Measurements from ENCODE around the gene FTCDNL1.

FTCDNL1 gene

DNA sequence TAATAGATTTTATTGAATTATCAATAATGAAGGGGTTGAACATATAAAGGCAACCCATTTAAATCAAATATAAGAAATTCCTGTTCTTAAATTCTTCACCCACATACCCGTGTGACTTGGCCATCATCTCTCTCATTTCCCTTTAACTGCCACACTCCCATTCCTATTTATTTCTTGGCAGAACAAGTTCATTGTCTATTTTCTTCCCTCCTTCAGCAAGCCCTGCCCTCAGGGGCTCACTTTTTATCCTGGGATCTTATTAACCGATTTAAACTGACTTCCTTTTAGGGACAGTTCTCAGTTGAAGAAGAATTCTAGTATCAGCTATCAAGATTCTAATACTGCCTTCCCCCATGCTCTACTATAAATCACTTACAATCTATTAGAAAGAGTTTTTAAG is 123.2 kb downstream of the FTCDNL1 start:
- no peaks in the 10 kb centered on the region for H3K27me3 ChIP-seq (ENCODE audit: insufficient read depth, insufficient read length)
- TF ChIP-seq YY1 (IDR thresholded peaks at IDR 0.05; ENCODE audit: insufficient read depth, insufficient read length) (no peak), ZNF274 (IDR thresholded peaks at IDR 0.05; ENCODE audit: low read depth, low read length) (no peak), SUZ12 (IDR thresholded peaks at IDR 0.05; ENCODE audit: extremely low read depth, insufficient read depth, insufficient read length) (no peak)
- H3K9me3 ChIP-seq (ENCODE audit: insufficient read depth, low read length), result no peaks in the 10 kb centered on the region
- no peaks in the 10 kb centered on the region for H3K4me1 ChIP-seq (ENCODE audit: insufficient read depth, insufficient read length)
- no peak overlapping the region for H3K4me3 ChIP-seq (ENCODE audit: insufficient read length, low read depth)
- no peaks in the 10 kb centered on the region for H3K36me3 ChIP-seq (ENCODE audit: insufficient read depth, insufficient read length, low read length)
- no peak overlapping the region for H3K9ac ChIP-seq (ENCODE audit: insufficient read length, low read depth)
- no peak for DNase-seq (ENCODE audit: low read depth, low spot score)

DNA sequence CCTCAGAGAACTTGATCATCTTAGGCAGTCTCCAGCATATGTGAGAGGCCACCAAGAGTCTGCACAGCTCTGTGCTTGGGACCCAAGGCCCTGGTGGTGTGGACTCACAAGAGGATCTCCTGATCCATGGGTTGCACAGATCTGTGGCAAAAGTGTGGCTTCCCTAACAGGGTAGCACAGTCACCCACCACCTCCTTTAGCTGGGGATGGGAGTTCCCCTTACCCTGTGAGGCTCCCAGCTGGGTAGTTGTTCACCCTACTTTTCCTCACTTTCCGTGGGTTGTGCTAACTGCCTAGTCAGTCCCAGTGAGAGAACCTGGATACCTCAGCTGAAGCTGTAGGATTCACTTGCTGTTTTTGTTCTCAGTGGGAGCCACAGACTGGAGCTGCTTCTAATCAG is 123.7 kb downstream of the FTCDNL1 start:
- Histone ChIP-seq H3K27me3 (ENCODE audit: insufficient read depth, insufficient read length) (no peaks in the 10 kb centered on the region), H3K9ac (ENCODE audit: insufficient read length, low read depth) (no peak overlapping the region), H3K4me1 (ENCODE audit: insufficient read depth, insufficient read length) (no peaks in the 10 kb centered on the region), H3K4me3 (ENCODE audit: insufficient read length, low read depth) (no peak overlapping the region), H3K9me3 (ENCODE audit: insufficient read depth, low read length) (no peaks in the 10 kb centered on the region), H3K36me3 (ENCODE audit: insufficient read depth, insufficient read length, low read length) (no peaks in the 10 kb centered on the region)
- TF ChIP-seq SUZ12 (IDR thresholded peaks at IDR 0.05; ENCODE audit: extremely low read depth, insufficient read depth, insufficient read length), result no peak
- no peak for TF ChIP-seq ZNF274 (IDR thresholded peaks at IDR 0.05; ENCODE audit: low read depth, low read length)
- TF ChIP-seq YY1 (IDR thresholded peaks at IDR 0.05; ENCODE audit: insufficient read depth, insufficient read length), result no peak
- no peak for DNase-seq (ENCODE audit: low read depth, low spot score)

DNA sequence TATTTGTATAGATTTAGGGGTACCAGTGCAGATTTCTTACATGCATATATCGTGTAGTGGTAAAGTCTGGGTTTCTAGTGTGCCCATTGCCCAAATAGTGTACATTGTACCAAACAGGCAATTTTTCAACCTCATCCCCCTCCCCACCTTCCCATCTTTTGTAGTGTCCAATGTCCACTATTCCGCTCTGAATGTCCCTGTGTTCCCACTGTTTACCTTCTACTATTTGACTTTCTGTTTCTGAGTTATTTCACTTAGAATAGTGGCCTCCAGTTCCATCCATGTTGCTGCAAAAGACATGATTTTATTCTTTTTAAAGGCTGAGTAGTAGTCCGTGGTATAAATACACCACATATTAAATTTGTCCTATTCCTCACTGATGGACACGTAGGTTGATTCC is 132.9 kb downstream of the FTCDNL1 start:
- no peak for TF ChIP-seq ZNF274 (IDR thresholded peaks at IDR 0.05; ENCODE audit: low read depth, low read length)
- TF ChIP-seq YY1 (IDR thresholded peaks at IDR 0.05; ENCODE audit: insufficient read depth, insufficient read length), result no peak
- no peak for TF ChIP-seq SUZ12 (IDR thresholded peaks at IDR 0.05; ENCODE audit: extremely low read depth, insufficient read depth, insufficient read length)
- no peaks in the 10 kb centered on the region for H3K9me3 ChIP-seq (ENCODE audit: insufficient read depth, low read length)
- no peak overlapping the region for H3K4me3 ChIP-seq (ENCODE audit: insufficient read length, low read depth)

DNA sequence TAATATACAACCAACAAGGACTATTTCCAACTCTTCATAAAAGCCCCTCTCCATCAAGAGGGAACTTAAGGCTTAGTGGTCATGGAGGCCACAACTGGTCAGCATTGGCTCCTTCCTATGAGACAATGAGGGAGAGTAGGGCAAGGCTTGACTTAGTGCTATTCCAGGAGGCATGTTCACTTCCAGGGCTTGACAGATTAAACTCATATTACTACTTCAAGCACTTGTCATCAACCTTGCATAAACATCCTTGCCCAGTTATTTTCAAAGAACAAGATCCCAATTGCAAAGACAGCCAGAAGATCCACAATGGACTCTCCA is 133.4 kb downstream of the FTCDNL1 start:
- no peak for DNase-seq (ENCODE audit: low read depth, low spot score)
- Histone ChIP-seq H3K4me1 (ENCODE audit: insufficient read depth, insufficient read length) (no peaks in the 10 kb centered on the region), H3K4me3 (ENCODE audit: insufficient read length, low read depth) (no peak overlapping the region), H3K27me3 (ENCODE audit: insufficient read depth, insufficient read length) (no peaks in the 10 kb centered on the region), H3K9me3 (ENCODE audit: insufficient read depth, low read length) (no peaks in the 10 kb centered on the region), H3K36me3 (ENCODE audit: insufficient read depth, insufficient read length, low read length) (no peaks in the 10 kb centered on the region), H3K9ac (ENCODE audit: insufficient read length, low read depth) (no peak overlapping the region)
- TF ChIP-seq SUZ12 (IDR thresholded peaks at IDR 0.05; ENCODE audit: extremely low read depth, insufficient read depth, insufficient read length) (no peak), YY1 (IDR thresholded peaks at IDR 0.05; ENCODE audit: insufficient read depth, insufficient read length) (no peak), ZNF274 (IDR thresholded peaks at IDR 0.05; ENCODE audit: low read depth, low read length) (no peak)

More for the DNA sequence above, 132.9 kb downstream of the FTCDNL1 start:
- no peaks in the 10 kb centered on the region for H3K27me3 ChIP-seq (ENCODE audit: insufficient read depth, insufficient read length)
- H3K4me1 ChIP-seq (ENCODE audit: insufficient read depth, insufficient read length), result no peaks in the 10 kb centered on the region
- H3K9ac ChIP-seq (ENCODE audit: insufficient read length, low read depth), result no peak overlapping the region
- H3K36me3 ChIP-seq (ENCODE audit: insufficient read depth, insufficient read length, low read length), result no peaks in the 10 kb centered on the region
- DNase-seq (ENCODE audit: low read depth, low spot score), result no peak

DNA sequence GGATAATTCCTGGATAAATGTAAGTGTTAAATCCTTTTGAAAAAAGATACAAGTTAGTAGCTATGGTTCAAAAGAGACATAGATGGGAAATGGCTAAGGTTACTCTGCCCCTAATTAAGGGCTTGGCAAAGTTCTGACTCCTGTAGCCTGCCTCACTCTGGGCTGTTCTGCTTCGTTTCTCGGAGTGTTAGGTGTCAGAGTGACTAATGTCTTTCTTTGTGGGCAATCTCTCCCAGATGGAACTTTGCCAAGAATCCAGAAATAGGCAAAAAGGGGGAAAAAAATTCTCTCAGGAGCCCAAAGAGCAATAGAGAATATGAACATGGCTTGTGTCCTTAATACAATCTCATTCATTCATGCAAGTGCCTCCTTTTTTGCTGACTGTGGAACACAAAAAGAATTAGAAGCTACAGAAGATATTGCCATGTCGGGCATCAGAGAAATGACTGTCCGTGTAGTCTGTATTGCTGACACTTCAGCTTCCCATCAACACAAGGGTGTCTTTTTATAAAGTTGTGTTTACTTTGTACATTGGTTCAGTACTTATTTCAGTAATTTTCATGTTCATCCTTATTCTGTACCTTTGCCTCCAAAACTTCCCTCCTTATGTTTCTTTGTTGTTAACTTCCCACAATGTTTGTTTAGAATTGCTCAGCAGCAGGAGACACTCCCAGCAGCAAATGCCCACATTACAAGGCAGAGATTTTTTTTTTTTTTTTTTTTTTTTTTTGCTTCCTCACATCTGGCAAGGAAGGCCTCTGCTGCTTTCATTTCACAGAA is 134.0 kb downstream of the FTCDNL1 start:
- TF ChIP-seq YY1 (IDR thresholded peaks at IDR 0.05; ENCODE audit: insufficient read depth, insufficient read length), result no peak
- TF ChIP-seq SUZ12 (IDR thresholded peaks at IDR 0.05; ENCODE audit: extremely low read depth, insufficient read depth, insufficient read length), result no peak
- no peak for TF ChIP-seq ZNF274 (IDR thresholded peaks at IDR 0.05; ENCODE audit: low read depth, low read length)
- H3K36me3 ChIP-seq (ENCODE audit: insufficient read depth, insufficient read length, low read length), result no peaks in the 10 kb centered on the region
- no peak for DNase-seq (ENCODE audit: low read depth, low spot score)

DNA sequence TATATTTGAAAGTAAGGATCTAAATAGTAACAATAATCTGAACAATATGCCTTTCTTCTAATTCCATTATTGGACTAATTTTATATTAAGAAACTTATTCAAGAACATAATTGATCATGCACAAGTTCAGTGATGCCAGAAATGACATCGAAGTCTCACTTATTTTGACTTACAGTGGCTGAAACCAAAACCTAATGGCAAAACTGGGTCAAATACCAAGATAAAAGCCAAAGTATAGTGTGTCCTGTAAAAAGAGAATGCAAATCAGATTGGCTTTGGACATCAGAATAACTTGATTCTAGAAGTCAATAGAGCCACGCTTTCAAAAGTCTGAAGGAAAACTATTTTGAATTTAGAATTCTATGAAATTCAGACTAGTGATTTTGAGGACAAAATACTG is 137.2 kb downstream of the FTCDNL1 start:
- Histone ChIP-seq H3K27me3 (ENCODE audit: insufficient read depth, insufficient read length) (no peaks in the 10 kb centered on the region), H3K4me1 (ENCODE audit: insufficient read depth, insufficient read length) (no peaks in the 10 kb centered on the region), H3K36me3 (ENCODE audit: insufficient read depth, insufficient read length, low read length) (no peaks in the 10 kb centered on the region), H3K9ac (ENCODE audit: insufficient read length, low read depth) (no peak overlapping the region), H3K4me3 (ENCODE audit: insufficient read length, low read depth) (no peak overlapping the region), H3K9me3 (ENCODE audit: insufficient read depth, low read length) (peaks cover 5% of the 10 kb centered on the region)
- no peak for DNase-seq (ENCODE audit: low read depth, low spot score)
- TF ChIP-seq YY1 (IDR thresholded peaks at IDR 0.05; ENCODE audit: insufficient read depth, insufficient read length) (no peak), ZNF274 (IDR thresholded peaks at IDR 0.05; ENCODE audit: low read depth, low read length) (no peak), SUZ12 (IDR thresholded peaks at IDR 0.05; ENCODE audit: extremely low read depth, insufficient read depth, insufficient read length) (no peak)

More for the DNA sequence above, 134.0 kb downstream of the FTCDNL1 start:
- Histone ChIP-seq H3K4me1 (ENCODE audit: insufficient read depth, insufficient read length) (no peaks in the 10 kb centered on the region), H3K9me3 (ENCODE audit: insufficient read depth, low read length) (no peaks in the 10 kb centered on the region), H3K9ac (ENCODE audit: insufficient read length, low read depth) (no peak overlapping the region), H3K4me3 (ENCODE audit: insufficient read length, low read depth) (no peak overlapping the region), H3K27me3 (ENCODE audit: insufficient read depth, insufficient read length) (no peaks in the 10 kb centered on the region)

DNA sequence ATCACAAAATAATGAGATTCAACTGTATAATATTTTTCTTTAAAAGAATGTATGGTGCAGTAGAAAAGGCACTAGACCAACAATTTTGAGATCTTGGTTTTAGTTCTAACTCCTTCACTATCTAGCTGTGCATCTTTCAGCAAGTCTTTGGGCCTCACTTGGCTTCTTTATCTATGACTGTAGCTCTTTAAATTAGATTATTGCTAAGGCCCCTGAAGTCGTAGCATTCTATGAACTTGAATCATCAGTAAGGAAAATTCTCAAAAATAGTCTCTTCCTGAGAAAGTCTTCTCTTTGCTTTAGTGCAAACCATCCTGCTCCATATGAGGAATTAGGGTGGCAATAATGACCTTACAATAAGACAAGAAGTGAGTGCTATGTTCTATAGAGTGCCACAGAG is 140.4 kb downstream of the FTCDNL1 start:
- H3K4me3 ChIP-seq (ENCODE audit: insufficient read length, low read depth), result no peak overlapping the region
- DNase-seq (ENCODE audit: low read depth, low spot score), result no peak
- no peaks in the 10 kb centered on the region for H3K4me1 ChIP-seq (ENCODE audit: insufficient read depth, insufficient read length)
- no peaks in the 10 kb centered on the region for H3K27me3 ChIP-seq (ENCODE audit: insufficient read depth, insufficient read length)
- no peaks in the 10 kb centered on the region for H3K36me3 ChIP-seq (ENCODE audit: insufficient read depth, insufficient read length, low read length)
- no peak overlapping the region for H3K9ac ChIP-seq (ENCODE audit: insufficient read length, low read depth)
- no peak for TF ChIP-seq YY1 (IDR thresholded peaks at IDR 0.05; ENCODE audit: insufficient read depth, insufficient read length)
- no peak for TF ChIP-seq SUZ12 (IDR thresholded peaks at IDR 0.05; ENCODE audit: extremely low read depth, insufficient read depth, insufficient read length)
- TF ChIP-seq ZNF274 (IDR thresholded peaks at IDR 0.05; ENCODE audit: low read depth, low read length), result no peak
- H3K9me3 ChIP-seq (ENCODE audit: insufficient read depth, low read length), result peaks cover 27% of the 10 kb centered on the region

Data from NT2/D1 (cell line).